Testis (tissue), 2 donors: ENCODE measurements around the gene GATAD1.
"Not testable (repeated sequence)": the region's sequence is repeated elsewhere in the genome, so short reads cannot be mapped to it uniquely, and the experiment has no call there.

Experiments used
- POLR2A ChIP-seq: fragments of 450-650 bp; IDR thresholded peaks from one replicate; pipeline ENCODE4 v1.6.1; 2017; ENCODE audit warnings: antibody characterized with exemption, mild to moderate bottlenecking, moderate library complexity
- TF ChIP-seq, protein P1 (sequence below), 3 experiments: fragments of 450-650 bp in 2 of 3; fragments of 200-600 bp in 1 of 3; sonication (generic) in 1 of 3; IDR thresholded peaks; one replicate each; pipeline ENCODE4 v1.5.1; 2016 to 2019; ENCODE audit warnings: antibody characterized with exemption in 3 of 3, mild to moderate bottlenecking in 2 of 3, moderate library complexity in 1 of 3

DNA sequence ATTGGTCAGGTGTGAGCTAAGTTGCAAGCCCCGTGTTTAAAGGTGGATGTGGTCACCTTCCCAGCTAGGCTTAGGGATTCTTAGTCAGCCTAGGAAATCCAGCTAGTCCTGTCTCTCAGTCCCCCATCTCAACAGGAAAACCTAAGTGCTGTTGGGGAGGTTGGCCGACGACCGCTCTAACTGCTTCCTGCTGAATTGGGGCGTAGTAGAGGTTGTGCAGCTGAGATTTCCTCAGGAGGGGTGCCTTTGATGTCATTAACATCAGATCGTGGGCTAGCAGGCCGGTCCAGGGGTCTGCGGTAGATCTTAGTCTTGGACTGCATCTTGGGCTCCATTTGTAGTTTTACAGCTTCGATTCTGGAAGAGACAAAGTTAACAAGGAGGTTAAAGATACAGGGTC, 21.3 kb downstream of the GATAD1 start:
- TF ChIP-seq POLR2A = not testable (repeated sequence)
- TF ChIP-seq, protein P1, sequence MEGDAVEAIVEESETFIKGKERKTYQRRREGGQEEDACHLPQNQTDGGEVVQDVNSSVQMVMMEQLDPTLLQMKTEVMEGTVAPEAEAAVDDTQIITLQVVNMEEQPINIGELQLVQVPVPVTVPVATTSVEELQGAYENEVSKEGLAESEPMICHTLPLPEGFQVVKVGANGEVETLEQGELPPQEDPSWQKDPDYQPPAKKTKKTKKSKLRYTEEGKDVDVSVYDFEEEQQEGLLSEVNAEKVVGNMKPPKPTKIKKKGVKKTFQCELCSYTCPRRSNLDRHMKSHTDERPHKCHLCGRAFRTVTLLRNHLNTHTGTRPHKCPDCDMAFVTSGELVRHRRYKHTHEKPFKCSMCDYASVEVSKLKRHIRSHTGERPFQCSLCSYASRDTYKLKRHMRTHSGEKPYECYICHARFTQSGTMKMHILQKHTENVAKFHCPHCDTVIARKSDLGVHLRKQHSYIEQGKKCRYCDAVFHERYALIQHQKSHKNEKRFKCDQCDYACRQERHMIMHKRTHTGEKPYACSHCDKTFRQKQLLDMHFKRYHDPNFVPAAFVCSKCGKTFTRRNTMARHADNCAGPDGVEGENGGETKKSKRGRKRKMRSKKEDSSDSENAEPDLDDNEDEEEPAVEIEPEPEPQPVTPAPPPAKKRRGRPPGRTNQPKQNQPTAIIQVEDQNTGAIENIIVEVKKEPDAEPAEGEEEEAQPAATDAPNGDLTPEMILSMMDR (IDR thresholded peaks at IDR 0.05) = not testable (repeated sequence)
